VCaP (cell line): ENCODE results near the gene RTKN2.

Experiments
- H3K27ac ChIP-seq: fragments of 450-650 bp; 2 replicates; pipeline ENCODE4 v1.5.1; 2017
- CTCF ChIP-seq: fragments of 450-650 bp; conservative IDR thresholded peaks from 2 replicates; pipeline ENCODE4 v1.5.1; 2017; ENCODE audit warnings: mild to moderate bottlenecking, moderate library complexity

The RTKN2 gene

GRCh38 chr10:62183857-62184795, 84.5 kb downstream of the RTKN2 start:
- TF ChIP-seq CTCF, result no peak
- no peak overlapping the region for H3K27ac ChIP-seq

DNA sequence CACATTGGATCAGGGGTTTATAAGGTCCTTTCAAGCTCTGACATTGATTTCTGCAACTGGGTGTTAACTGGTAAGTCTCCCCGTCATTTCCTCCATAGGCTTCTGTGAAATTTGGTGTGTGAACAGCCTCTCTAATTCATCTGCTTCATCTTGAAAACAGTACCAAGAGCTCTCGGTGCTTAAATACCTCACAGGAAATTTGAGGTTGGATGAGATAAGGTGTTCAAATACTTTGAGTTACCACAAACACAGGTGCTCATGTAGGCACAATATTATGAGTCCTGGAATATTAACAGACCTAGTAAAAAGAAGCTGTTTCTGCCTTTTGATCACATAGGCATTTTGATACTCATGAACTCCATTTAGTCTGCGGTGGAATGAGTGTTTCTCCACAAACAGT, 85.2 kb downstream of the RTKN2 start:
- no peak overlapping the region for H3K27ac ChIP-seq
- no peak for TF ChIP-seq CTCF

DNA sequence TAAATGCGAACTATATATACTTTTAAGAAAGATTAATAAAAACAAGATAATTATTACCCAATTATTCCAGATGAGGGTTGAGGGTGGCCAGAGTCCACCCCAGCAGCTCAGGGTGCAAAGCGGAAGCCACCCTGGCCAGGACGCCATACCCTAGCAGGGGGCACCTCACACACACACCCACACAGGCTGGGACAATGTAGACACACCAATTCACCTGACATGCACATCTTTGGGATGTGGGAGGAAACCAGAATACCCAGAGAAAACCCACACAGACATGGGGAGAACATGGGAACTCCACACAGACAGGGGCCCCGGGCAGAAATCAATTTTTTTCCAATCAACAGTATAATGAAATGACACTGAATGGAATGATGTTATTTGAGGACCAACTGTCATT, 86.0 kb downstream of the RTKN2 start:
- TF ChIP-seq CTCF, result no peak
- no peak overlapping the region for H3K27ac ChIP-seq

GRCh38 chr10:62182171-62182570, 86.5 kb downstream of the RTKN2 start:
- no peak for TF ChIP-seq CTCF
- H3K27ac ChIP-seq, result no peak overlapping the region

DNA sequence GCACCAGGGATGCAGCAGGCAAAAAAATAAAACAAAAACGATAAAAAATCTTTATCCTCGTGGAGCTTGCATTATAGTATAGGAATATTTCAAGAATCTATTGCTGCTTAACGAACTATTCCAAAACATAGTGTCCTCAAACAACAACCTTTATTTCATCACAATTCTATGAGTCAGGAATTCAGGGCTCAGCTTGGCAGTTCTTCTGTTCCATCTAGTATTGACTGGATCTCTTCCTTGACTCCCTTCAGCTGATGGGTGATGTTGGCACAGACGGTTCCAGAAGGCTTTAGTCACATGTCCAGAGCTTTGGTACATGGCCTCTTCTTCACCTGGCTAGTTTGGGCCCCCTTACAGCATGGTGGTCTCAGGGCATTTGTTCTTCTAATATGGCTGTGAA, 88.0 kb downstream of the RTKN2 start:
- TF ChIP-seq CTCF, result no peak
- no peak overlapping the region for H3K27ac ChIP-seq

DNA sequence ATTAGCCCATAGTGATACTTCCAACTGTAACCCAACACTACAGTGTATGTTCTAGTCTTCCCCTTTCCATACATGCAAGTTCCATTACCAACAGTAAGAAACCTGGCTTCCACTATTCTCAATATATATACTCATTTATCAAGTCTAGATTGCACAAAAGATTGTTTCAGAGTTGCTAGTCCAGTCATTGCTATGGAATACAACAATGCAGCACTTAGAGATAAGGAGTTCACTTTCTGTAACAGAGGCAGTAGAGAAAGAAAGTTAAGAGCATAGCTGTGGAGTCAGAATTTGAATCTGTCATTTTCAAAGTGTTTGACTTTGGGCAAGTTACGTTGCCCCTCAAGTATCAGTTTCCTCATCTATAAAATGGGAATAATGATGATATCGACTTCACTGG, 90.1 kb downstream of the RTKN2 start:
- H3K27ac ChIP-seq, result no peak overlapping the region
- no peak for TF ChIP-seq CTCF

DNA sequence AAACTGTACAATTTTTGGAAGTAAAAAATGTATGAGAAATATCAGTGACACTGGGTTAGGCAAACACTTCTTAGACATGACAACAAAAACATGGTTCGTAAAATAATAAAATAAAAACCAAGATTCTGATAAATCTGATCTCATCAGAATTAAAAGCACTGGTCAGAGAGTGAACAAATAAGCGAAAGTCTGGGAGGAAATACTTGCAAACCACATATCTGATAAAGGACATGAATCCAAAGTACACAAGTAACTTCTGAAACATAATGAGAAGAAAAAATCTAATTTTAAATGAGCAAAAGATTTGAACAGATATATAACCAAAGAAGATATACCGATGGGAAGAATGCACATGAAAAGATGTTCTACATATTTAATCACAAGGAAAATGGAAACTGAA, 91.5 kb downstream of the RTKN2 start:
- TF ChIP-seq CTCF, result no peak
- no peak overlapping the region for H3K27ac ChIP-seq
